GM12878 (cell line): Measurements from ENCODE around the gene PTK7. TPM values are rescaled to one million over a fixed set of nuclear protein-coding genes. Genes with fewer than 3 reads are reported as not detected.

Experiments
- ATAC-seq: fragments of 200-7000 bp; cut with Tn5 transposase; 3 replicates; pipeline ENCODE4 v1.9.1; 2020; ENCODE audit warnings: mild to moderate bottlenecking, moderate library complexity
- BruUV-seq: library from RNA; stranded (reverse); fragments of 400-500 nt; replicated peaks from 2 replicates; lab custom pipeline; 2021; lab: Mats Ljungman, UMichigan
- CTCF ChIA-PET: fragments of 300-600 bp; sonication (Branson Sonifier 250); formaldehyde crosslinking; extraction: SDS; loops from one replicate; lab custom pipeline; 2021; ENCODE audit warnings: inconsistent platforms; lab: Yijun Ruan, JAX
- POLR2A ChIA-PET: fragments of 350-600 bp; formaldehyde crosslinking; extraction: SDS; loops from one replicate; lab custom pipeline; 2021; ENCODE audit warnings: inconsistent platforms; lab: Charles Lee
- RAD21 ChIA-PET: fragments of 300-600 bp; sonication (Branson Sonifier 250); formaldehyde crosslinking; loops from one replicate; lab custom pipeline; 2023; ENCODE audit warnings: antibody characterized with exemption; ENCODE audit not compliant: unreplicated experiment; lab: Charles Lee
- SMC1A ChIA-PET: fragments of 300-600 bp; sonication (Branson Sonifier 250); formaldehyde crosslinking; loops from one replicate; lab custom pipeline; 2023; ENCODE audit not compliant: unreplicated experiment, uncharacterized antibody; lab: Charles Lee
- DNase-seq: peaks from one replicate; pipeline ENCODE4 v3.0.0-alpha.2; 2011; ENCODE audit warnings: low read depth, low spot score
- FAIRE-seq: peaks from 3 replicates; lab custom pipeline; 2011; peaks lifted over from hg19 to GRCh38; lab: Jason Lieb, UNC
- H2AFZ ChIP-seq: 2 replicates; pipeline ENCODE4 v1.6.0; 2011; ENCODE audit warnings: low read depth, low read length, control low read depth; ENCODE audit not compliant: control insufficient read depth
- H3K27ac ChIP-seq: 2 replicates; pipeline ENCODE4 v1.5.1; 2011; ENCODE audit warnings: control low read depth; ENCODE audit not compliant: control insufficient read depth, insufficient read depth
- H3K27me3 ChIP-seq, 2 experiments: replicated peaks in 1 of 2; 2 replicates each; pipeline versions ENCODE4 v1.6.0 to v1.6.1; 2011; ENCODE audit warnings: low read length in 1 of 2; ENCODE audit not compliant: control insufficient read depth in 2 of 2, insufficient read depth in 2 of 2
- H3K36me3 ChIP-seq, 2 experiments: 2 replicates each; pipeline ENCODE4 v1.5.1; 2011; ENCODE audit warnings: low read length in 1 of 2; ENCODE audit not compliant: control insufficient read depth in 2 of 2, insufficient read depth in 2 of 2
- H3K4me1 ChIP-seq: 2 replicates; pipeline ENCODE4 v1.6.1; 2011; ENCODE audit warnings: mild to moderate bottlenecking, low read length, moderate library complexity, mixed read lengths; ENCODE audit not compliant: control insufficient read depth, insufficient read depth
- H3K4me2 ChIP-seq: 2 replicates; pipeline ENCODE4 v1.6.0; 2011; ENCODE audit warnings: control low read depth; ENCODE audit not compliant: control insufficient read depth, insufficient read depth
- H3K4me3 ChIP-seq: fragments of 200-600 bp; sonication (generic); 2 replicates; pipeline ENCODE4 v1.5.1; 2016
- H3K79me2 ChIP-seq: 2 replicates; pipeline ENCODE4 v1.6.0; 2011; ENCODE audit warnings: low read length; ENCODE audit not compliant: control insufficient read depth, insufficient read depth
- H3K9ac ChIP-seq: 2 replicates; pipeline ENCODE4 v1.8.0; 2011; ENCODE audit warnings: low read length, control low read depth, mixed read lengths; ENCODE audit not compliant: control insufficient read depth, insufficient read depth
- H3K9me3 ChIP-seq: replicated peaks from 3 replicates; pipeline ENCODE4 v1.5.1; 2011; ENCODE audit warnings: mild to moderate bottlenecking, low read length; ENCODE audit not compliant: control insufficient read depth, insufficient read depth
- H4K20me1 ChIP-seq: 2 replicates; pipeline ENCODE4 v1.6.0; 2011; ENCODE audit not compliant: control insufficient read depth, insufficient read depth
- ATF7 ChIP-seq: fragments of 450-650 bp; IDR thresholded peaks from 2 replicates; pipeline ENCODE4 v1.6.1; 2016; ENCODE audit warnings: low read depth, mild to moderate bottlenecking
- BMI1 ChIP-seq: fragments of 450-650 bp; IDR thresholded peaks from 2 replicates; pipeline ENCODE4 v1.6.1; 2016; ENCODE audit warnings: mild to moderate bottlenecking, moderate library complexity, borderline replicate concordance
- EZH2 ChIP-seq: IDR thresholded peaks from 2 replicates; pipeline ENCODE4 v1.6.1; 2012; ENCODE audit warnings: low read depth, mild to moderate bottlenecking, control low read depth, inconsistent platforms, low read length, borderline replicate concordance; ENCODE audit not compliant: control insufficient read depth
- NFIC ChIP-seq: IDR thresholded peaks from 2 replicates; pipeline ENCODE4 v1.6.1; 2012; ENCODE audit warnings: low read depth, mild to moderate bottlenecking, inconsistent platforms, low read length, moderate library complexity
- NFXL1 ChIP-seq: fragments of 450-650 bp; IDR thresholded peaks from 2 replicates; pipeline ENCODE4 v1.6.1; 2017; ENCODE audit warnings: antibody characterized with exemption, mild to moderate bottlenecking, borderline replicate concordance
- PAX8 ChIP-seq: fragments of 450-650 bp; IDR thresholded peaks from 2 replicates; pipeline ENCODE4 v1.6.1; 2017; ENCODE audit warnings: mild to moderate bottlenecking, moderate library complexity
- POLR2AphosphoS2 ChIP-seq: IDR thresholded peaks from 2 replicates; pipeline ENCODE4 v1.6.1; 2011; ENCODE audit warnings: low read depth, mild to moderate bottlenecking, low read length, improper control_type of control experiment, moderate library complexity
- PRDM15 ChIP-seq: fragments of 450-650 bp; formaldehyde crosslinking; IDR thresholded peaks from 2 replicates; pipeline ENCODE4 v1.4.0; 2020; ENCODE audit warnings: mild to moderate bottlenecking, moderate library complexity
- RAD21 ChIP-seq: IDR thresholded peaks from 2 replicates; pipeline ENCODE4 v1.6.1; 2011; ENCODE audit warnings: mild to moderate bottlenecking, low read depth, low read length, moderate library complexity; ENCODE audit not compliant: insufficient read depth
- RBBP5 ChIP-seq: fragments of 200-600 bp; sonication (generic); conservative IDR thresholded peaks from 2 replicates; pipeline ENCODE4 v1.6.1; 2016
- SRF ChIP-seq, 2 experiments: IDR thresholded peaks; 2 replicates each; pipeline ENCODE4 v1.6.1; 2011; ENCODE audit warnings: low read depth in 2 of 2, low read length in 2 of 2, mild to moderate bottlenecking in 1 of 2, moderate library complexity in 1 of 2
- SUPT20H ChIP-seq: IDR thresholded peaks from 2 replicates; pipeline ENCODE4 v1.6.1; 2011; ENCODE audit warnings: low read depth, mild to moderate bottlenecking, low read length, moderate library complexity, borderline replicate concordance; ENCODE audit not compliant: control insufficient read depth
- ZSCAN29 ChIP-seq: fragments of 450-650 bp; IDR thresholded peaks from 2 replicates; pipeline ENCODE4 v1.6.1; 2017; ENCODE audit warnings: mild to moderate bottlenecking, moderate library complexity
- WGBS: methylation state at CpG from one replicate; pipeline ENCODE4 v1.1.6; 2016; ENCODE audit warnings: low lambda C conversion rate; ENCODE audit not compliant: insufficient replicate concordance, insufficient coverage; ENCODE audit errors: missing lambda C conversion rate; 5-methylcytosine and 5-hydroxymethylcytosine counted together
- in situ Hi-C: fragments of 300-500 bp; cut with MboI; formaldehyde crosslinking; loops from 9 replicates; pipeline ENCODE4 v1.14.3; 2018; ENCODE audit warnings: mixed read lengths
- intact Hi-C: fragments of 100-400 bp; cut with micrococcal nuclease; formaldehyde crosslinking; loops from one replicate; pipeline ENCODE4 v1.14.2; 2022; ENCODE audit not compliant: unreplicated experiment
- polyA plus RNA-seq, 11 experiments: library from polyadenylated mRNA; depleted of rRNA in 4 of 11; unstranded in 6 of 11; stranded (reverse) in 5 of 11; fragments of >200 nt; fragmentation: Nextera tagmentation in 4 of 11; fragmentation: Illumina TruSeq in 1 of 11; extraction: Ambion mirVana in 4 of 11; extraction: Trizol in 1 of 11; gene quantifications; 1 replicate in 1 of 11; 2 replicates in 10 of 11; pipeline versions ENCODE4 v1.2.1 to v1.2.3, GENCODE V29; 2011 to 2016; ENCODE audit warnings: inconsistent platforms in 2 of 11, missing spikeins in 2 of 11, low read depth in 1 of 11
- total RNA-seq, 4 experiments: library from RNA; depleted of rRNA in 3 of 4; stranded (reverse); fragments of >200 nt in 3 of 4; fragmentation: Illumina TruSeq in 1 of 4; extraction: Trizol in 1 of 4; gene quantifications; 2 replicates each; pipeline versions ENCODE4 v1.2.1 to v1.2.3, GENCODE V29; 2013 to 2021
- TF ChIP-seq, protein P1 (sequence below): IDR thresholded peaks from 2 replicates; pipeline ENCODE4 v1.6.1; 2012; ENCODE audit warnings: mild to moderate bottlenecking, low read depth, low read length
- TF ChIP-seq, protein P2 (sequence below): fragments of 450-650 bp; formaldehyde crosslinking; IDR thresholded peaks from 2 replicates; pipeline ENCODE4 v1.5.0; 2022; ENCODE audit warnings: mild to moderate bottlenecking, missing genetic modification characterization

PTK7 gene
- total and polyA plus RNA-seq, 10 of the 15 experiments (the other 5 are each of a cell fraction or from before 2014, with no cell fraction given): 0.18 to 14.4 (median 3.3) TPM; not detected in 1

- H3K79me2 ChIP-seq: no peaks in the 10 kb centered on the region
- ChIA-PET CTCF (no interaction called here), POLR2A (no interaction called here), RAD21 (interaction anchor here (1.1 kb wide), 1 partner anchor 16 kb away, joined by 3 read pairs; no protein-coding TSS in a partner anchor), SMC1A (no interaction called here)
- H3K4me2 ChIP-seq: no peak overlapping the region
- H3K4me1 ChIP-seq: no peaks in the 10 kb centered on the region
- H3K4me3 ChIP-seq: no peak overlapping the region
- no peak overlapping the region for H3K27ac ChIP-seq
- H3K36me3 ChIP-seq: no peaks in the 10 kb centered on the region
- in situ Hi-C loops: no loop called here
- no peaks in the 10 kb centered on the region for H3K9me3 ChIP-seq
- BruUV-seq: no TSS peak
- no peaks in the 10 kb centered on the region for H4K20me1 ChIP-seq
- no peak for ATAC-seq
- no peak for FAIRE-seq
- no peak for DNase-seq
- H3K9ac ChIP-seq: no peak overlapping the region
- intact Hi-C loops: no loop called here
- no peak overlapping the region for H2AFZ ChIP-seq
- H3K27me3 ChIP-seq: no peaks in the 10 kb centered on the region
- WGBS: 70% methylated on average over 11 of the region's 11 CpGs
- TF ChIP-seq RBBP5 (no peak), ATF7 (no peak), NFXL1 (no peak), NFIC (no peak), PAX8 (no peak), POLR2AphosphoS2 (no peak), RAD21 (no peak), PRDM15 (no peak), ZSCAN29 (no peak), SRF (IDR thresholded peaks at IDR 0.05; ENCODE audit: low read depth in 2 of 2, low read length in 2 of 2) (no peak), SUPT20H (no peak), EZH2 (no peak), BMI1 (no peak)
- TF ChIP-seq, protein P1, sequence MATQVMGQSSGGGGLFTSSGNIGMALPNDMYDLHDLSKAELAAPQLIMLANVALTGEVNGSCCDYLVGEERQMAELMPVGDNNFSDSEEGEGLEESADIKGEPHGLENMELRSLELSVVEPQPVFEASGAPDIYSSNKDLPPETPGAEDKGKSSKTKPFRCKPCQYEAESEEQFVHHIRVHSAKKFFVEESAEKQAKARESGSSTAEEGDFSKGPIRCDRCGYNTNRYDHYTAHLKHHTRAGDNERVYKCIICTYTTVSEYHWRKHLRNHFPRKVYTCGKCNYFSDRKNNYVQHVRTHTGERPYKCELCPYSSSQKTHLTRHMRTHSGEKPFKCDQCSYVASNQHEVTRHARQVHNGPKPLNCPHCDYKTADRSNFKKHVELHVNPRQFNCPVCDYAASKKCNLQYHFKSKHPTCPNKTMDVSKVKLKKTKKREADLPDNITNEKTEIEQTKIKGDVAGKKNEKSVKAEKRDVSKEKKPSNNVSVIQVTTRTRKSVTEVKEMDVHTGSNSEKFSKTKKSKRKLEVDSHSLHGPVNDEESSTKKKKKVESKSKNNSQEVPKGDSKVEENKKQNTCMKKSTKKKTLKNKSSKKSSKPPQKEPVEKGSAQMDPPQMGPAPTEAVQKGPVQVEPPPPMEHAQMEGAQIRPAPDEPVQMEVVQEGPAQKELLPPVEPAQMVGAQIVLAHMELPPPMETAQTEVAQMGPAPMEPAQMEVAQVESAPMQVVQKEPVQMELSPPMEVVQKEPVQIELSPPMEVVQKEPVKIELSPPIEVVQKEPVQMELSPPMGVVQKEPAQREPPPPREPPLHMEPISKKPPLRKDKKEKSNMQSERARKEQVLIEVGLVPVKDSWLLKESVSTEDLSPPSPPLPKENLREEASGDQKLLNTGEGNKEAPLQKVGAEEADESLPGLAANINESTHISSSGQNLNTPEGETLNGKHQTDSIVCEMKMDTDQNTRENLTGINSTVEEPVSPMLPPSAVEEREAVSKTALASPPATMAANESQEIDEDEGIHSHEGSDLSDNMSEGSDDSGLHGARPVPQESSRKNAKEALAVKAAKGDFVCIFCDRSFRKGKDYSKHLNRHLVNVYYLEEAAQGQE: no peak
- TF ChIP-seq, protein P2, sequence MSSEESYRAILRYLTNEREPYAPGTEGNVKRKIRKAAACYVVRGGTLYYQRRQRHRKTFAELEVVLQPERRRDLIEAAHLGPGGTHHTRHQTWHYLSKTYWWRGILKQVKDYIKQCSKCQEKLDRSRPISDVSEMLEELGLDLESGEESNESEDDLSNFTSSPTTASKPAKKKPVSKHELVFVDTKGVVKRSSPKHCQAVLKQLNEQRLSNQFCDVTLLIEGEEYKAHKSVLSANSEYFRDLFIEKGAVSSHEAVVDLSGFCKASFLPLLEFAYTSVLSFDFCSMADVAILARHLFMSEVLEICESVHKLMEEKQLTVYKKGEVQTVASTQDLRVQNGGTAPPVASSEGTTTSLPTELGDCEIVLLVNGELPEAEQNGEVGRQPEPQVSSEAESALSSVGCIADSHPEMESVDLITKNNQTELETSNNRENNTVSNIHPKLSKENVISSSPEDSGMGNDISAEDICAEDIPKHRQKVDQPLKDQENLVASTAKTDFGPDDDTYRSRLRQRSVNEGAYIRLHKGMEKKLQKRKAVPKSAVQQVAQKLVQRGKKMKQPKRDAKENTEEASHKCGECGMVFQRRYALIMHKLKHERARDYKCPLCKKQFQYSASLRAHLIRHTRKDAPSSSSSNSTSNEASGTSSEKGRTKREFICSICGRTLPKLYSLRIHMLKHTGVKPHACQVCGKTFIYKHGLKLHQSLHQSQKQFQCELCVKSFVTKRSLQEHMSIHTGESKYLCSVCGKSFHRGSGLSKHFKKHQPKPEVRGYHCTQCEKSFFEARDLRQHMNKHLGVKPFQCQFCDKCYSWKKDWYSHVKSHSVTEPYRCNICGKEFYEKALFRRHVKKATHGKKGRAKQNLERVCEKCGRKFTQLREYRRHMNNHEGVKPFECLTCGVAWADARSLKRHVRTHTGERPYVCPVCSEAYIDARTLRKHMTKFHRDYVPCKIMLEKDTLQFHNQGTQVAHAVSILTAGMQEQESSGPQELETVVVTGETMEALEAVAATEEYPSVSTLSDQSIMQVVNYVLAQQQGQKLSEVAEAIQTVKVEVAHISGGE (CRISPR knock-in tag): no peak
Observed at GRCh38 chr6:43159599-43159998, 83.5 kb downstream of the PTK7 start.
